NOMO-1 treated with dmso at 0.1 percent for 144 hours (cell line): ENCODE data around the gene JAZF1.

Source experiments
- DNase-seq: peaks from one replicate; lab custom pipeline; 2025; ENCODE audit not compliant: unreplicated experiment; lab: John Stamatoyannopoulos, UW

JAZF1 gene

GRCh38 chr7:28180364-28181147, at the start of gene JAZF1:
TSS of gene JAZF1 (minus strand) at chr7:28180795.
- no peak for DNase-seq

GRCh38 chr7:28230261-28230660, 49.7 kb upstream of the JAZF1 start:
- DNase-seq: no peak

DNA sequence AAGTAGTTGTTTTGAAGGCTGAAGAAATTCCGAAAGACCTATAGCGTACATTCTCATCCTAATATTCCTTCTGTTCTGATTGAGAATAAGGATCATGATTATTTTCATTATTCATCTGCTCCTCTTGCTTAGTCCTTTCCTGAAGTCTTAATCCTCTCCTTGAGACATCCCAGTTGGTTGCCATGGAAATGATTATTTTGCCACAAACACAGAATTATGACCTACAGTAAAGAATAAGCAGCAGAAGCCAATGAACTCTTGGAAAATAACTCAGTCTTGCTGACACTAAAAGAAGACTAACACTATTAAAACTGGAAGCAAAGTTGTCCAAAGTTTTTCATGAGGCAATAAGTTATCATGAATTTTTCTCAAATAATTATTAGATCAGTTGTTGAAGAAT, 47.8 kb upstream of the JAZF1 start:
- DNase-seq: no peak

- DNase-seq: no peak
Measured at GRCh38 chr7:28226003-28226402, 45.4 kb upstream of the JAZF1 start.

DNA sequence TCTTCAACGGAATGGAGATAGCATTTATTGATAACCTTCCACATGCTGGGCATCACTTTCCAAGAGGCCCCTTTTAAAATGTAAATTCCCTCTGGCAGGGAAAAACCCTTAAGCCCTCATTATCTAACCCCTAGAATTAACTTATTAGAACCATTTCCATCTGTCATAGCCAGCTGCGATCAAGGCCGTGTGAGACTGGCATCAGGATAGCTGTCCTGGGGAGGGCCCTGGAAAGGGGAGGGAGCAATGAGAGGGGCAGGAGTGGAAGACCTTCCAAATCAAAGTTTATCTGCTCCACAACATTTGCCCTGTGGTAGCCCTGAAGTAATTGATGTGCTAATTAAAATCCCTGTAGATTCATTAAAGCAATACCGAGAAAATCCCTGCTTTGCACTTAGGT, 45.0 kb upstream of the JAZF1 start:
- DNase-seq: no peak

DNA sequence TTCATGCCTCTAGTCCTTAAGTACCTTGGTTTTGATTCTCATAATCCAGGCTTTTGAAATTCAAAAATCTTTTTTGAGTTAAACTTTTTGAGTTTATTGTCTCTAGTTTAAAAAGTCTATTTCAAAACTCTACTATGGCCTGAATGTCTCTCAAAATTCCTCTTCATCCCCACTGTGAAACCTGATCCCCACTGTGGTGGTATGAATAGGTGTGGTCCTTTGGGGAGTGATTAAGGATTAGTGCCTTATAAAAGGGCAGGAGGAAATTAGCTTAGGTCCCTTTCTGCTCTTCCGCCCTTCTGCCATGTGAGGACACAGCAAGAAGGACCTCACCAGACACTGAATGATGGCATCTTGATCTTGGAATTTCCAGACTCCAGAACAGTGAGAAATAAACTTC, 44.1 kb upstream of the JAZF1 start:
- DNase-seq: no peak

- DNase-seq: no peak
Measured at GRCh38 chr7:28224172-28224571, 43.6 kb upstream of the JAZF1 start.

DNA sequence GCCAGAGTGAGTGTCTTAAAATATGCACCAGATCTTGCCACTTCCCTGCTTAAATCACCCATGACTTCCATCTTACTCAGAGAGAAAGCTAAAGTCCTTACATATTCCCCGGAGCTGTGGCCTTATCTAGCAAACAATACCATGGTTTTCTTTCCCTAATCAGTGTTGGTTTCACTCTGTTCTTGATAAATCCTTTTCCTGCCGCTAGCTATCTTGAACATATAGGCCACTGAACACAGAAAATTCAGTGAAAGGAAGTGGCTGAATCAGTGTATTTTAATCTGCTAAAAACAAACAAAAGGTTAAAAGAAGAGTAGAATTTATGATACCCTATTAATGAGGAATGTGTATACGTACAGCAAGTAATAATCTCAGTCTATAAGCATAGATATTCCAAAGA, 42.0 kb upstream of the JAZF1 start:
- no peak for DNase-seq

DNA sequence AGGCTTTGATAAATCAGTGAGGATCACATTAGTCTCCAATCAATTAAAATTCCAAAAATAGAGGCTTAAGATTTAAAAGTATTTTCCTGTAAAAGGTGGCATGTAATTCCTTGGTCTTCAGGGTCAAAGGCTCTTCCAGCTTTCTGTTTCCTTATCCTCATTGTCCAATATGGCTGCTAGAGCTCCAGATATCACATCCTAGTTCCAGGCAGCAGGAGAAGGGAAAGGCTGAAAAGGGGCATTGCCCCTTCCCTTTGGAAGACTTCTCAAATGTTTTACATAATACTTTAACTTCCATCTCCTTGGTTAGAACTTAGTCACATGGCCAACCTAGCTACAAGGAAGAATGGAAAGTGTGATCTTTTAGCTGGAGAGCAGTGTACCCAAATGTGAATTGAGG, 39.2 kb upstream of the JAZF1 start:
- DNase-seq: no peak

DNA sequence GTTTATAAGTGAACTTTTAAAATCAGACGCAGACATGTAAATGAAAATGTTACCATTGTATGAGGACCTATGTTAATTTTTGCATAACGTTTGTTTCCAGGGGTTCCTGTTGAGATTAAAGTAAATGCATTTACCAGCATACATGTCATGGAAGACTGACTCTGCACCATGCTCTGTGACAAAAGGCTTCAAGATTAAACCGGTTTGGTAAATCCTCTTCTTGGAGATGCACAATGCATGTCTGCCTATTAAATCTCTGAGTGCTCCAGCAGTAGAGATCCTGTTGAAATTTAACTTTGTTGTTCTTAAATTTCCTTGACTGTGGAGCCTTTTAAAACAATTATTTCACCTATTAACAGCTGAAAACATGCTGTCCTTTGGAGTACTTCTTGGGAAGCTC, 36.5 kb upstream of the JAZF1 start:
- DNase-seq: no peak

DNA sequence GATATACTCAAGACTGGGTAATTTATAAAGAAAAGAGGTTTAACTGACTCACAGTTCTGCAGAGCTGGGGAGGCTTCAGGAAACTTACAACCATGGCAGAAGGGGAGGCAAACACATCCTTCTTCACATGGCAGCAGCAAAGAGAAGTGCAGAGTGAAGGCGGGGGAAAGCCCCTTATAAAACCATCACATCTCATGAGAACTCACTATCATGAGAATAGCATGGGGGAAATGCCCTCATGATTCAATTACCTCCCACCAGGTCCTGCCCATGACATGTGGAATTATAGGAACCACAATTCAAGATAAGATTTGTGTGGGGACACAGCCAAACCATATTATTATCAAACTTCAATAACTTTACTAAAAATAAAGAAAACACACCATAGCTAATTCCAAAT, 30.4 kb upstream of the JAZF1 start:
- DNase-seq: no peak

- no peak for DNase-seq
Measured at GRCh38 chr7:28208506-28208905, 27.9 kb upstream of the JAZF1 start.

- DNase-seq: peak; percentile 8
Measured at GRCh38 chr7:28207486-28208158, 27.0 kb upstream of the JAZF1 start.

DNA sequence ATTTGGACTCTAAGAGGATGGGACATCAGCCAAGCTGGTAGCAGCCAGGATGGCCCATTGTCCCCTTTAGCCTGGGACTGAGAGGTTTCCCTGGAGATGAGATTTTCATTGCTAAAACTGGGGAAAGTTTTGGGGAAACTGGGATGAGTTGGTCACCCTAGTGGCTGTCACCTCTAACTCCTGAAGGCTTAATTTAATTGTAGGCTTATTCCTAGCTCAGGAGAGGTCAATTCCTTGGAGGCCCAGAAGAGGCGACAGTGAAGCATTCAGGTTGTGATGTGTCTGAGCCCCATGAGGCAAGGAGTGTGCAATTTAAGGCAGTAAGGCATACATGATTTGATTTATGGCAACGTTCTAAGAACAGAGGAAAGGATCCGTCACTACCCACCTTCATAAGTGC, 24.9 kb upstream of the JAZF1 start:
- DNase-seq: no peak

DNA sequence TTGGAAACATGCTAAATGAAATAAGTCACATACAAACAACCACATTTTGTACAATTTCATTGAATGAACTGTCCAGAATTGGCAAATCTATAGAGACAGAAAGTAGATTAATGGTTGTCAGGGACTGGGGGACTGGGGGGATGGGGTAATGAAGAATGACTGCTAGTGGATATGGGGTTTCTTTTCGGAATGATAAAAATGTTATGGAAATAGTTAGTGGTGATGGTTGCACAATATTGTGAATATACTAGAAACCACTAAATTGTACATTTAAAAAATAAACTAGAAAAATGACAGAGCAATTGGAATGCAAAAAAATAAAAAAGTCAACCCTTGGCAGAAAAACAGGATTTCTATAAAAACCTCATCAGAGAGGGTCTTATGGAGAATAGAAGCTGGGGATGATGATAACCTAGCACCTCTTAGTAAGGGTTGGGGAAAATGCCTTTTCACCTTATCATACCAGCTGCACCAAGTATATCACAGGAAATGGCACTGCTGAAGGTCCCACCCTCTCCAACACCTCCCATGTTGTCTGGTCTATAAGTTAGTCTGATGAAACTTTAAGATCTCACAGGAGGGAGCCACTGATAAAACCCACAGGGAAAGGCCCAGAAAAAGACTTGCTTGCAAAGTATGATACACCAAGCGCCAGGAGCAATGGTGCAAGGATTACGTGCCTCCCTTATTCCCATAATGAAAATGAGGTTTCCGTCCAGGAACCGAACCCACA, 23.1 kb upstream of the JAZF1 start:
- DNase-seq: no peak

DNA sequence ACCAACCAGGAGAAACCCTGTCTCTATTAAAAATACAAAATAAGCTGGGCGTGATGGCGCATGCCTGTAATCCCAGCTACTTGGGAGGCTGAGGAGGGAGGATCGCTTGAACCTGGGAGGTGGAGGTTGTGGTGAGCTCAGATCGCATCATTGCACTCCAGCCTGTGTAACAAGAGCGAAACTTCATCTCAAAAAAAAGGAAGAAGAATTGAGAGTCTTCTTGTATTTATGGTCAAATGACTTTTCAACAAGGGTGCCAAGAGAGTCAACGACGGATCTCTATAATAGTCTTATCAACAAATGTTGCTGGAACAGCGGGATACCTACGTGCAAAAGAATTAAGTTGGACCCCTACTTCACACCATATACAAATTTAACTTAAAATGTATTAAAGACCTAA, 21.6 kb upstream of the JAZF1 start:
- no peak for DNase-seq

- DNase-seq: no peak
Measured at GRCh38 chr7:28201131-28201530, 20.5 kb upstream of the JAZF1 start.

GRCh38 chr7:28200598-28200997, 20.0 kb upstream of the JAZF1 start:
- DNase-seq: no peak

DNA sequence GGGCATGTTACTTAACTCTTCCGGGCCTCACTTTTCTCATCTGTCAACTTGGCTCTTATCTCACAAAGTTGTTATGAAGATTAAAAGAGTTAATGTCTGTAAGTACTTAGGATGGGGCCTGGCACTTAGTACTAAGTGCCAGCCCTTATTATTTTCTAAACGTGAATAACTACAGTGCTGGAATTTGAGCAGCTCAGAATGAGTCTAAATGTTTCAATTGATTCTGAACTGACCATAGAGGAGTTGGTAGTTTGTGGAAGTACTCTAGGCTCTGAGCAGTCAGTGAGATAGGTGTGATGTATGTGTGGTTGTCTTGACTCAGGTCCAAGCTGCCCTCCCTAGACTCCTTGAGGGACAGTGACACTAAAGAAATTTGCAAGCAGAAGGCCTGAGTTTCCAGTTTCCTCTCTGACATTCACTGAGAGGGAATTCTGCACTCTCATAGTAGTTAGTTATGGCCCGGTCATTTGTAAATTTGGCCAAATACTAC, 18.5 kb upstream of the JAZF1 start:
- no peak for DNase-seq

- no peak for DNase-seq
Measured at GRCh38 chr7:28195910-28196620, 15.5 kb upstream of the JAZF1 start.
